AG09309 (cell line): Measurements from ENCODE around the gene ST7.
"Not testable (repeated sequence)": the region's sequence is repeated elsewhere in the genome, so short reads cannot be mapped to it uniquely, and the experiment has no call there.

ENCODE experiments used
- DNase-seq: peaks from one replicate; pipeline ENCODE4 v3.0.0-alpha.2; 2010; ENCODE audit warnings: low read depth
- H3K4me3 ChIP-seq: 2 replicates; pipeline ENCODE4 v1.5.1; 2011; ENCODE audit warnings: mild to moderate bottlenecking, low read depth, low read length, moderate library complexity; ENCODE audit not compliant: control insufficient read depth
- TF ChIP-seq, protein P1 (sequence below): IDR thresholded peaks from 2 replicates; pipeline ENCODE4 v1.5.1; 2011; ENCODE audit warnings: mild to moderate bottlenecking, low read depth, low read length, inconsistent platforms; ENCODE audit not compliant: insufficient read depth, control insufficient read depth; ENCODE audit errors: missing control alignments

ST7 gene

DNA sequence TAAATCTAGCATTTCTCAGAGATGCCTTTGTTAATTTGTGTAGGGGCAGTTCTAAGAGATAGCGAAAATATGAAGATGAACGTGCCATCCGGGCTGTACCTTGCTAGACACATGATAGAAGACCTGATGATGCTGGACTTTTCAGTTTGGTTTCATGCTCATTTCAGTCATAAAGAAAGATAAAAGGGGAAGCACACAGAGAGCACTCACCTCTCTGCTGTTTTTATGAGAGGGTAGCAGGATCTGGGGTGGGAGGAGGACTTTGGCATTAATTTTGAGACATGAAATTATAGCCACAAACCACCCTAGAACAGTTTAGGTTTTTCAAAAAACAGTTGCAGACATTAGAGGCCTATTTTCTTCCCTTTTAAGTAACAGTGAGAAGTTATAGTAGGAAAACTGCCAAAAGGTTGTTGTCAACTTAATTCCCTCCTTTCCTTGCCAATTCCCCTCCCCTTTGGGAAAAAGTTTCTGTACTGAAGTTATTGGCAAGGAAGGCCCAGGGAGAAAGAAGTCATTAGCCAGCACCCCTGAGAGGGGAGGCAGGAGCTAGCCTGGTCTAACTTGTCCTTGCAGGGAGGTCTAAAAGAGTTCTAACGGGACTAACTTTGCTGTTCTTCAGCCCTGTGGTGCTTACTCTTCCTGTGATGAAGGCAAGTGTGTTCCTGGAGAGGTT, 2.6 kb downstream of the ST7 start:
- no peak overlapping the region for H3K4me3 ChIP-seq
- DNase-seq = no peak
- TF ChIP-seq, protein P1, sequence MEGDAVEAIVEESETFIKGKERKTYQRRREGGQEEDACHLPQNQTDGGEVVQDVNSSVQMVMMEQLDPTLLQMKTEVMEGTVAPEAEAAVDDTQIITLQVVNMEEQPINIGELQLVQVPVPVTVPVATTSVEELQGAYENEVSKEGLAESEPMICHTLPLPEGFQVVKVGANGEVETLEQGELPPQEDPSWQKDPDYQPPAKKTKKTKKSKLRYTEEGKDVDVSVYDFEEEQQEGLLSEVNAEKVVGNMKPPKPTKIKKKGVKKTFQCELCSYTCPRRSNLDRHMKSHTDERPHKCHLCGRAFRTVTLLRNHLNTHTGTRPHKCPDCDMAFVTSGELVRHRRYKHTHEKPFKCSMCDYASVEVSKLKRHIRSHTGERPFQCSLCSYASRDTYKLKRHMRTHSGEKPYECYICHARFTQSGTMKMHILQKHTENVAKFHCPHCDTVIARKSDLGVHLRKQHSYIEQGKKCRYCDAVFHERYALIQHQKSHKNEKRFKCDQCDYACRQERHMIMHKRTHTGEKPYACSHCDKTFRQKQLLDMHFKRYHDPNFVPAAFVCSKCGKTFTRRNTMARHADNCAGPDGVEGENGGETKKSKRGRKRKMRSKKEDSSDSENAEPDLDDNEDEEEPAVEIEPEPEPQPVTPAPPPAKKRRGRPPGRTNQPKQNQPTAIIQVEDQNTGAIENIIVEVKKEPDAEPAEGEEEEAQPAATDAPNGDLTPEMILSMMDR = no peak

DNA sequence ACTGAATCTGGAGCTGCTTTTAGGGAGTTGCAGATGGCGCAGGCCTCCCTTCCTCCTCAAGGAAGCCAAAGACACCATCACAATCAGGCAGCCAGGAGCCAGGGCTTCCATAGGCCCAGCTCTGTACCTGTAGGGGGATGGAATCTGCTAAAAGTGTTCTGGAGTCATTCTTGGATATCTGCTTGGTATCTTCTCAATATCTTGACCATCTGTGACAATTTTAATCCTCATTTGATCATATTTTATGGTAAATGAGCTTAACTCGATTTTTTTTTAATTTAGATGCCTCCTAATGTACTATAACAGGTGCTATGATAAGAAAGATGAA, 3.1 kb downstream of the ST7 start:
- TF ChIP-seq, protein P1 = no peak
- H3K4me3 ChIP-seq = no peak overlapping the region
- DNase-seq = no peak

DNA sequence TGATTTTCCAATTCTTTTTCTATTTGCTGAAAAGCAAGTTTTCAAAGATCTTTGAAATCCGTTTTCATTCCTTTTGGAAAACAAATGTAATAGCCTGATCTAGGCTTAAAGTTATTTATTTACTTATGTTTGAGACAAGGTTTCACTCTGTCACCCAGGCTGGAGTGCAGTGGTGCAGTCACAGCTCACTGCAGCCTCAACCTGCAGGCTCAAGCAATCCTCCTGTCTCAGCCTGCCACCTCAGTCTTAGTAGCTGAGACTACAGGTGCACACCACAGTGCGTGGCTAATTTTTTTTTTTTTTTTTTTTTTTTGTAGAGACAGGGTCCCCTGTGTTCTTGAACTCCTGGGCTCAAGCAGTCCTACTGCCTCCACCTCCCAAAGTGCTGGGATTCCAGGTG, 4.6 kb downstream of the ST7 start:
- no peak overlapping the region for H3K4me3 ChIP-seq
- TF ChIP-seq, protein P1 = no peak
- DNase-seq = no peak

DNA sequence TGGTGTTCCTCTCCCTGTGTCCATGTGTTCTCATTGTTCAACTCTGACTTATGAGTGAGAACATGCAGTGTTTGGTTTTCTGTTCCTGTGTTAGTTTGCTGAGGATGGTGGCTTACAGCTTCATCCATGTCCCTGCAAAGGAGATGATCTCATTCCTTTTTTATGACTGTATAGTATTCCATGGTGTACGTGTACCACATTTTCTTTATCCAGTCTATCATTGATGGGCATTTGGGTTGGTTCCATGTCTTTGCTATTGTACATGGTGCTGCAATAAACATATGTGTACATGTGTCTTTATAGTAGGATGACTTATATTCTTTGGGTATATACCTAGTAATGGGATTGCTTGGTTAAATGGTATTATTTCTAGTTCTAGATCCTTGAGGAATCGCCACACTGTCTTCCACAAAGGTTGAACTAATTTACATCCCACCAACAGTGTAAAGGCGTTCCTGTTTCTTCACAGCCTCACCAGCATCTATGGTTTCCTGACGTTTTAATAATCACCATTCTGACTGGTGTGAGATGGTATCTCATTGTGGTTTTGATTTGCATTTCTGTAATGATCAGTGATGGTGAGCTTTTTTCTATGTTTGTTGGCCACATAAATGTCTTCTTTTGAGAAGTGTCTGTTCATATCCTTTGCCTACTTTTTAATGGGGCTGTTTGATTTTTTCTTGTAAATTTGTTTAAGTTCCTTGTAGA, 8.8 kb downstream of the ST7 start:
- not testable (repeated sequence) for DNase-seq, H3K4me3 ChIP-seq

DNA sequence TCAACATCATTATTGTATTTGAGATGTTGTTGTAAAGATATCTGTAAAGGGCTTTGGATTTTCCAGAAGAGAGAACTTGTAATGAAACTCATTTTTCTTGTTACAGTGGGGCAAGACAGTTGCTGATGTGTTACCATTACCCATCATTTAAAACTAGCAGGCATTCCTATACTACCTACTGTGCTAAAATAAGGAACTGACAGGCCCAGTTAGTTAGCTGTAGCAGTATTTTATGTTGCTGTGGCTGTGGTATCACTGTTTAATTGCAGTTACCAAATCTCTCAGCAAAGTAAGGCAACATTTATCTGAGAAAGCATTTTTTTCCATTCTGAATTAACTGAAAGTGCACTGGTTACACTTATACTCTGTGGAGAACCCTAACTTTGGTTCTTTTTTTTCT, 9.9 kb downstream of the ST7 start:
- no peak for DNase-seq
- H3K4me3 ChIP-seq = no peak overlapping the region
- TF ChIP-seq, protein P1 = no peak

DNA sequence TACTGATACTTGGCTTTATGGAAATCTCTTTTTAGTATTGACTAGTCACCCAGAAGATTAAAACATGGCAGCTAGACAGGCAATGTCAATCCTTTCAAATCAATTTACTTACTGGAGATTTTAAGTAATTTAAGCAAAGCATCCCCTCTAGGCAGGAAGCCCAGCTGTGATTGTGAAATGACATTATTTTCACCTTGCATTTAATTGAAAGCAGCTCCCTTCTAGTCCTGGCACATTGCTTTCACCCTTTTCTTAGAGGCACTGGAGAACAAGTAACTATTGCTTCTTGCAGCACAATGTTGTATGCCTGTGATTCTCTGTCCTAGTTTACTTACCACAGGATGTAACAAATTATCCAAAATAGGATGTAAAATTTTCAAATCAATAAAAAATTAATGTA, 13.3 kb downstream of the ST7 start:
- no peak for DNase-seq
- no peak overlapping the region for H3K4me3 ChIP-seq
- TF ChIP-seq, protein P1 = no peak

DNA sequence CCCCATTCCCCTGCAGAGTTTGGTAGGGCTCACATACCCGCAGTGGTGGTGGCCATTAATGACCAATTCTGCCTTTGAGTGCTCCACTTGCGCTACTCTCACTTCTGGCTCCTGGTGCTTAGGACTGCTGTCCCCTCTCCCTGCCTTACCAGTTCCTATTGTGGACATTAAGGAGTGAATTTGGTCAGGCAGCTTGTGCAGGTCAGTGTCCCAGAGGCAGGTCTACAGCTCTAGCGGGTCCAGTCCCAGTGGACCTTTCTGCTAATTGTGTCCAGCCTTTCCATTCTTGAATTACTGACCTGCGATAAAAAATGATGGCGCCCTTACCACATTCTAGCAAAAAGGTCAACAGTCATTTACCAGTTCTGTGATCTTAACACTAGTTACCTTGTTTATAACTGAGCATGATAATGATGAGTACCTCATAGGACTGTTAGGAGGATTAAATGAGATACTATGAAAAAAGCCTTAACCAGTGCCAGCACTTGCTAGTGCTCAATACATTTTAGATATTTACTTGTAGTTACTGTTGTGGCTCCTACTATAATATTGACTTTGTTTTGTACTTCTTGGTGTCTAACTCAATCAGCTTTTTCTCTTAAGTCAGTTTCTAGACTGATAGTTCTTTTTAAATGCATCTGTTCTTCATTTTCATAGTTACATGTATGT, 14.1 kb downstream of the ST7 start:
- no peak overlapping the region for H3K4me3 ChIP-seq
- TF ChIP-seq, protein P1 = no peak
- no peak for DNase-seq
